Activated B cell treated with CpG ODN at 0.5 μM for 24 hours (primary cell): Measurements from ENCODE around the gene FAM131B. TPM values are rescaled to one million over a fixed set of nuclear protein-coding genes. Genes with fewer than 3 reads are reported as not detected.
"Not testable (repeated sequence)": the region's sequence is repeated elsewhere in the genome, so short reads cannot be mapped to it uniquely, and the experiment has no call there.

Experiments
- ATAC-seq: fragments of 200-7000 bp; cut with Tn5 transposase; one replicate; pipeline ENCODE4 v1.10.0; 2021; ENCODE audit warnings: low read depth, mild to moderate bottlenecking, moderate library complexity
- CTCF ChIA-PET: fragments of 350-600 bp; sonication (Branson Sonifier 250); formaldehyde crosslinking; loops from one replicate; lab custom pipeline; 2021; ENCODE audit warnings: antibody characterized with exemption; lab: Charles Lee
- POLR2A ChIA-PET: fragments of 350-600 bp; sonication (Branson Sonifier 250); formaldehyde crosslinking; loops from one replicate; lab custom pipeline; 2021; ENCODE audit warnings: antibody characterized with exemption; lab: Charles Lee
- DNase-seq: peaks from one replicate; pipeline ENCODE4 v3.0.0; 2022
- H3K27ac Mint-ChIP-seq: one replicate; pipeline ENCODE4 v1.8.0; 2020; ENCODE audit warnings: mixed read lengths
- H3K27me3 Mint-ChIP-seq: one replicate; pipeline ENCODE4 v1.8.0; 2021; ENCODE audit warnings: mixed read lengths
- H3K36me3 Mint-ChIP-seq: one replicate; pipeline ENCODE4 v1.8.0; 2021; ENCODE audit warnings: low read depth, mixed read lengths
- H3K4me1 Mint-ChIP-seq: one replicate; pipeline ENCODE4 v1.8.0; 2021; ENCODE audit warnings: mixed read lengths
- H3K4me3 Mint-ChIP-seq: one replicate; pipeline ENCODE4 v1.8.0; 2020; ENCODE audit warnings: mild to moderate bottlenecking, mixed read lengths
- H3K9me3 Mint-ChIP-seq: one replicate; pipeline ENCODE4 v1.8.0; 2020; ENCODE audit warnings: mixed read lengths
- intact Hi-C: fragments of 100-400 bp; cut with micrococcal nuclease; formaldehyde crosslinking; loops from one replicate; pipeline ENCODE4 v1.15.1; 2024
- total RNA-seq: library from RNA; stranded (reverse); gene quantifications from 2 replicates; pipeline ENCODE4 v1.2.3, GENCODE V29; 2022
- TF ChIP-seq, protein P1 (sequence below): fragments of 200-600 bp; IDR thresholded peaks from one replicate; pipeline ENCODE4 v1.8.0; 2022; ENCODE audit warnings: antibody characterized with exemption, mild to moderate bottlenecking

Gene FAM131B
- total RNA-seq, 1 donor from 2014 or later = not detected

DNA sequence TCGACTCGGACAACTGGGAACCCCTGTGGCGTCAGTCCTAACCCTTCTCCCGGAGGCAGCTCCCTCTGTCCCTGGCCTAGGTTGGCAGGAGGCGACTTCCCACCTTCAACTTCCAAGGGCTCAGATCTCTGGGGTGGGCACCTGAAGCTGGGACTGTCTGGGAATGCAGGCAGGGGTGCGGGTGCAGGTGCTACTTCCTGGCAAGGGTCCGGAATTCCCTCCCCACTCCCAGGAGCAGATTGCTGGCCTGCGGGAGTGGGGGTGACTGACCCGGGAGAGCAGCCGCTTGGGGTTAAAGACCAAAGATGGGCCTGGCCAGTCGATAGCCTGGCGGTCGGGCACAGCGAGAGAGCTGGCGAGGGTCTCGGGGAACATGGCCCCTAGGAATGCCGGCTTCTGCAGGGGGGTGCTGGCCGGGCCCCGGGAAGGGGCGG is 45.8 kb upstream of the FAM131B start:
- ChIA-PET CTCF (interaction anchor here (2.5 to 3.4 kb wide), 2 partner anchors 8 to 168 kb away, joined by 9 to 19 read pairs; no protein-coding TSS in a partner anchor), POLR2A (interaction anchor here (0.9 kb wide), 1 partner anchor 28 kb away, joined by 6 read pairs; no protein-coding TSS in a partner anchor)
- ATAC-seq (no peak), DNase-seq (no peak)
- intact Hi-C loops = loop anchor here (2.0 to 5.0 kb wide), 3 partner anchors 27 to 167 kb away; partner anchors contain the start of gene ZYX
- no peaks in the 10 kb centered on the region for H3K9me3 Mint-ChIP-seq
- peaks cover 33% of the 10 kb centered on the region for H3K27me3 Mint-ChIP-seq
- peak overlapping the region; percentile 38 for H3K4me3 Mint-ChIP-seq
- H3K36me3 Mint-ChIP-seq = no peaks in the 10 kb centered on the region
- no peak overlapping the region for H3K27ac Mint-ChIP-seq
- peaks cover 29% of the 10 kb centered on the region for H3K4me1 Mint-ChIP-seq
- TF ChIP-seq, protein P1, sequence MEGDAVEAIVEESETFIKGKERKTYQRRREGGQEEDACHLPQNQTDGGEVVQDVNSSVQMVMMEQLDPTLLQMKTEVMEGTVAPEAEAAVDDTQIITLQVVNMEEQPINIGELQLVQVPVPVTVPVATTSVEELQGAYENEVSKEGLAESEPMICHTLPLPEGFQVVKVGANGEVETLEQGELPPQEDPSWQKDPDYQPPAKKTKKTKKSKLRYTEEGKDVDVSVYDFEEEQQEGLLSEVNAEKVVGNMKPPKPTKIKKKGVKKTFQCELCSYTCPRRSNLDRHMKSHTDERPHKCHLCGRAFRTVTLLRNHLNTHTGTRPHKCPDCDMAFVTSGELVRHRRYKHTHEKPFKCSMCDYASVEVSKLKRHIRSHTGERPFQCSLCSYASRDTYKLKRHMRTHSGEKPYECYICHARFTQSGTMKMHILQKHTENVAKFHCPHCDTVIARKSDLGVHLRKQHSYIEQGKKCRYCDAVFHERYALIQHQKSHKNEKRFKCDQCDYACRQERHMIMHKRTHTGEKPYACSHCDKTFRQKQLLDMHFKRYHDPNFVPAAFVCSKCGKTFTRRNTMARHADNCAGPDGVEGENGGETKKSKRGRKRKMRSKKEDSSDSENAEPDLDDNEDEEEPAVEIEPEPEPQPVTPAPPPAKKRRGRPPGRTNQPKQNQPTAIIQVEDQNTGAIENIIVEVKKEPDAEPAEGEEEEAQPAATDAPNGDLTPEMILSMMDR = no peak

DNA sequence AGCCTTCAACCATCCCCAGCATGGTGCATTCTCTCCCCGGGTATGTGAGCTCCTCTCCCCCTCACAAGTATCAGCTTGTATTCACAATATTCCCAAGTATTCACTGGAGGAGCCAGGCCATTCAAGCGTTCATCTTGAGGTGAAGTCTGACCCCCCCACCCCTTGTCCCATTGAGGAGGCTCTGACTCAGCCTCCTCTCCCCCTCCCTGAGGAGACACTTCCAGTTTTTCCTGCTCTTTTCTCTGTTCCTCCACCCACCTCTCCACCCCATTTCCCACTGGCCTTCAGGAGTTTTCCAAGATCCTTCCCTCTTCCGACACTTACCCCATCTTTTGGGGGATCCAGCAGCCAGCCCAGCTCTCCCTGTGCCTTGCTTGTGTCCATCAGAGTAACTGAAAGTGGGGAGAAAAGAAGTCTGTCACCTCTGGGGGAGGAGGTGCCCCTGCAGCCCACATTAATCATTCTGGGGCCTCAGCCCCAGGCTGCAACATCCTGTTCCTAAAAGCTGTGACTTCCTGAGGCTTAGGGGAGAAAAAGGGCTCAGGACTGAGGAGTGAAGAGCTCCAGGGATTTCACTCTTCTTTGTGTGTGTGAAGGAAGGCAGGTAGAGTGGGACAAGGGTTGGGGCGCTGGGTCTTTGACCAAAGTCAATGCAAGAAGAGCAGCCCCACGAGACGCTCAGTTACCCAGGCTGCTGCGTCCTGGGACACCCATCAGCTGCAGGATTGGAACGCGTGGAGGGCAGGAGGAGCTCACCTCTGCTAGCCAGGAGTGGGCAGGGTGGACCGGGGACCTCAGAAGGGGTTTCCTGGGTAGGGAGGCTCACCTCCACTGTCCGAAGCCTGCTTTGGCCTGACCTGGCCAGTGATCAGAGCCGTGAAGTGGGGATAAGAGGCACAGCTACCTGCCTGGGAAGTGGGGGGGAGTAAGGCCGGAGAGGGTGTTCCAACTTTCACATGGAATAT is 45.1 kb upstream of the FAM131B start:
- Mint-ChIP-seq H3K9me3 (no peaks in the 10 kb centered on the region), H3K4me1 (peaks cover 29% of the 10 kb centered on the region), H3K36me3 (no peaks in the 10 kb centered on the region), H3K4me3 (no peak overlapping the region), H3K27me3 (peaks cover 27% of the 10 kb centered on the region), H3K27ac (no peak overlapping the region)
- intact Hi-C loops = loop anchor here (2.0 to 5.0 kb wide), 3 partner anchors 27 to 167 kb away; partner anchors contain the start of gene ZYX
- POLR2A ChIA-PET = interaction anchor here (0.6 to 0.9 kb wide), 3 partner anchors 8 to 136 kb away, joined by 3 to 6 read pairs (median 3); no protein-coding TSS in a partner anchor
- TF ChIP-seq, protein P1 = no peak
- CTCF ChIA-PET = interaction anchor here (2.5 to 3.4 kb wide), 3 partner anchors 9 to 167 kb away, joined by 9 to 19 read pairs (median 11); partner anchors contain the start of gene ZYX
- DNase-seq (no peak), ATAC-seq (peak; percentile 19)

DNA sequence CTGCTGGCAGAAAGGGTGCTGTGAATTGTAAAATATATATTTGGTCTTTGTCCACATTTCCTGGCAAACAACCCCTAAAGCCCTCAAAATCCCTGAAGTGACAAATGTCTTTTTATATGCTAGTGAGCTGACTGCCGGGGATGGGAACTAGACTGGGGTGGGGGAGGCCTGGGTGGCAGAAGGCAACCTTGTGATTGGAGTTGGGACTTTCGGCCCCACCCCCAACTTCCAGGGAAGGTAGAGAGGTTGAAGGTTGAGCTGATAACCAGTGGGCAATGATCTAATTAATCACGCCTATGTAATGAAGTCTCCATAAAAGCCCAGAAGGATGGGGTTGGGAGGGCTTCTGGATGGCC is 43.5 kb upstream of the FAM131B start:
- no peak overlapping the region for H3K4me3 Mint-ChIP-seq

DNA sequence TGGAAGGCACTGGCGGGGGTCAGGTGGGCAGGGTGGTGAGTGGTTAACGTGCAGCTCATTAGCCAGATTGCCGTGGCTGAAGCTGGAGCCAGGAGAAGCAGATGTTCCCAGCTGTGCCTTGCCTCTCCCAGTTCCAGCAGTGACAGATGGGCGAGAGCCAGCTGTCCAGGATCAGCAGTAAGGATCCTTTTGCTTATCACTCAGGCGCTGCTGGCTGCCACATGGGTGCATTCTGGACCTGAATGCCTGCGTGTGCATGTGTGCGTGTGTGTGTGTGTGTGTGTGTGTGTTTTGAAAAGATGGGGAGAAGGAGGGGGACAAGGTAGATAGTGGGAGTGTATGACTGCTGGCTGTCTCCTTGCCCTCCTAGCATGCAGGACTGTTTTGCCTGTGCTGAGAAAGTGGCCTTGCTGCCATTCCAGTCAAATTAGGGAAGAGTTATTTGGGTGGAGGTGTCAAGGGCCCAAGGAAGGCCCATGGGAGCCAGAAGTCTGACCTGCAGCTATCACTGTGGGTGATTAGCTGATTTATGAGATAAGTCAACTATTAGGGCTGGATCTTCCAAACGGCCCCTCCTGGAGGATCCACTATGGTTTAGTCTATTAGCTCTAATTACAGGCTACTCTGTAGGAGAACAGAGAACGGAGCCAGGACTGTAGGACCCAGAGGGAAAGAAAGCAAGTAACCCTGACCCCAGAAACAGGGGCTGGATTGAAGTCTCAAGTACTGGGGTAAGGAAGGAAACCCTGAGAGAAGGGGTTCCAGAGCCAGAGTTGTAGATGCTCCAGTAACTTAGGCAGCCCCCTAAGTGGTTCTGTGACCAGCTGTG is 42.9 kb upstream of the FAM131B start:
- intact Hi-C loops = loop anchor here (5.0 kb wide), 1 partner anchor 78 kb away; no protein-coding TSS in a partner anchor
- ATAC-seq = no peak
- Mint-ChIP-seq H3K36me3 (no peaks in the 10 kb centered on the region), H3K27me3 (peaks cover 10% of the 10 kb centered on the region), H3K4me3 (no peak overlapping the region), H3K4me1 (peaks cover 25% of the 10 kb centered on the region), H3K9me3 (no peaks in the 10 kb centered on the region), H3K27ac (no peak overlapping the region)
- TF ChIP-seq, protein P1 = no peak
- DNase-seq = no peak
- CTCF ChIA-PET = interaction anchor here (0.8 to 3.0 kb wide), 5 partner anchors 10 to 165 kb away, joined by 3 to 11 read pairs (median 4); partner anchors contain the start of gene ZYX
- POLR2A ChIA-PET = interaction anchor here (0.7 kb wide), 1 partner anchor 20 kb away, joined by 4 read pairs; no protein-coding TSS in a partner anchor

More for the DNA sequence above, 43.5 kb upstream of the FAM131B start:
- Mint-ChIP-seq H3K4me1 (peaks cover 29% of the 10 kb centered on the region), H3K9me3 (no peaks in the 10 kb centered on the region), H3K27me3 (peaks cover 15% of the 10 kb centered on the region), H3K36me3 (no peaks in the 10 kb centered on the region), H3K27ac (no peak overlapping the region)
- POLR2A ChIA-PET = no interaction called here
- intact Hi-C loops = loop anchor here (5.0 kb wide), 1 partner anchor 79 kb away; no protein-coding TSS in a partner anchor
- ATAC-seq (no peak), DNase-seq (no peak)
- CTCF ChIA-PET = interaction anchor here (0.8 to 3.0 kb wide), 4 partner anchors 9 to 165 kb away, joined by 3 to 11 read pairs (median 3); partner anchors contain the start of gene ZYX
- TF ChIP-seq, protein P1 = no peak

DNA sequence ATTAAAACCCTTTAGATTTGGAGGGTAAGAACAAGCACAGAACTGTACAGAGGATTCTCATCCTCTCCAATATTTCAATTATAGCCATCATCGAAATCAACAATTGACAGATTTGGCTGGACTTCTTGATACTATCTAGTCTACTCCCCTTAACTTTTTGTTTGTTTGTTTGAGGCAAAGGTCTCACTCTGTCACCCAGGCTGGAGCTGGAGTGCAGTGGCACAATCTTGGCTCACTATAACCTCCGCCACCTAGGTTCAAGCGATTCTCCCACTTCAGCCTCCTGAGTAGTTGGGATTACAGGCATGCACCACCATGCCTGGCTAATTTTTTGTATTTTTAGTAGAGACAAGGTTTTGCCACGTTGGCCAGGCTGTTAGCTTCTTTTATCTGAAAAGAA is 39.7 kb upstream of the FAM131B start:
- H3K4me3 Mint-ChIP-seq, H3K36me3 Mint-ChIP-seq, intact Hi-C loops, H3K9me3 Mint-ChIP-seq, H3K27ac Mint-ChIP-seq, H3K4me1 Mint-ChIP-seq, ATAC-seq, H3K27me3 Mint-ChIP-seq, POLR2A ChIA-PET, DNase-seq: not testable (repeated sequence)
- CTCF ChIA-PET = interaction anchor here (1.2 kb wide), 1 partner anchor 14 kb away, joined by 4 read pairs; no protein-coding TSS in a partner anchor
